Common myeloid progenitor, CD34-positive (primary cell): ENCODE data around the gene KCNQ5.

ENCODE experiments used
- CTCF ChIA-PET: fragments of 350-600 bp; sonication (Branson Sonifier 250); formaldehyde crosslinking; loops from one replicate; lab custom pipeline; 2021; ENCODE audit warnings: antibody characterized with exemption; lab: Charles Lee
- POLR2A ChIA-PET: fragments of 350-600 bp; sonication (Branson Sonifier 250); formaldehyde crosslinking; loops from one replicate; lab custom pipeline; 2021; ENCODE audit warnings: antibody characterized with exemption; lab: Charles Lee
- DNase-seq, 3 donors: peaks; one replicate each; pipeline versions ENCODE4 v3.0.0 to v3.0.0-alpha.2; 2013
- H3K27ac ChIP-seq, 2 experiments: 1 replicate in 1 of 2; 2 replicates in 1 of 2; pipeline ENCODE4 v1.7.0; 2013; ENCODE audit warnings: inconsistent platforms in 2 of 2, low read length in 2 of 2, mild to moderate bottlenecking in 2 of 2, low read depth in 1 of 2, moderate library complexity in 1 of 2; ENCODE audit not compliant: severe bottlenecking in 2 of 2, insufficient read depth in 1 of 2, poor library complexity in 1 of 2
- H3K27me3 ChIP-seq, 5 experiments: replicated peaks in 2 of 5; 1 replicate in 3 of 5; 2 replicates in 2 of 5; pipeline versions ENCODE4 v1.6.1 to v1.7.0; 2013; ENCODE audit warnings: low read length in 4 of 5, mild to moderate bottlenecking in 2 of 5, moderate library complexity in 2 of 5, inconsistent platforms in 1 of 5; ENCODE audit not compliant: insufficient read depth in 5 of 5, control insufficient read depth in 4 of 5
- H3K36me3 ChIP-seq, 4 experiments: 1 replicate in 2 of 4; 2 replicates in 2 of 4; pipeline versions ENCODE4 v1.6.1 to v1.7.0; 2013; ENCODE audit warnings: low read length in 3 of 4, control low read depth in 1 of 4, mild to moderate bottlenecking in 1 of 4; ENCODE audit not compliant: control insufficient read depth in 4 of 4, insufficient read depth in 4 of 4
- H3K4me1 ChIP-seq, 4 experiments: 1 replicate in 3 of 4; 2 replicates in 1 of 4; pipeline versions ENCODE4 v1.6.1 to v1.7.1; 2013; ENCODE audit warnings: low read length in 3 of 4, mild to moderate bottlenecking in 3 of 4, control low read depth in 1 of 4, inconsistent platforms in 1 of 4, moderate library complexity in 1 of 4; ENCODE audit not compliant: control insufficient read depth in 4 of 4, insufficient read depth in 4 of 4; ENCODE audit errors: control extremely low read depth in 1 of 4
- H3K4me3 ChIP-seq, 7 experiments: 1 replicate in 4 of 7; 2 replicates in 3 of 7; pipeline versions ENCODE4 v1.5.1 to v1.7.0; 2013; ENCODE audit warnings: mild to moderate bottlenecking in 7 of 7, low read length in 6 of 7, moderate library complexity in 6 of 7, inconsistent platforms in 2 of 7, low read depth in 2 of 7, control low read depth in 1 of 7; ENCODE audit not compliant: insufficient read depth in 4 of 7, control insufficient read depth in 1 of 7; ENCODE audit errors: extremely low read depth in 1 of 7
- H3K9me3 ChIP-seq, 5 experiments: 1 replicate in 4 of 5; 2 replicates in 1 of 5; pipeline versions ENCODE4 v1.6.1 to v1.7.1; 2013; ENCODE audit warnings: low read length in 4 of 5, mild to moderate bottlenecking in 2 of 5, inconsistent platforms in 1 of 5, low read depth in 1 of 5, moderate library complexity in 1 of 5; ENCODE audit not compliant: control insufficient read depth in 4 of 5, insufficient read depth in 2 of 5; ENCODE audit errors: control extremely low read depth in 1 of 5
- WGBS: methylation state at CpG from one replicate; pipeline ENCODE4 v1.1.5; 2013; ENCODE audit not compliant: insufficient coverage; 5-methylcytosine and 5-hydroxymethylcytosine counted together

KCNQ5 gene

GRCh38 chr6:72712910-72713309, 91.0 kb downstream of the KCNQ5 start:
- Histone ChIP-seq H3K27ac (no peak overlapping the region), H3K9me3 (peaks cover 0 to 10% (median 4%) of the 10 kb centered on the region in 5 experiments), H3K36me3 (peaks cover 0 to 14% (median 4%) of the 10 kb centered on the region in 4 experiments), H3K4me3 (no peak overlapping the region), H3K27me3 (no peaks in the 10 kb centered on the region), H3K4me1 (no peaks in the 10 kb centered on the region)
- WGBS = 91% methylated on average over 3 of the region's 6 CpGs
- POLR2A ChIA-PET = no interaction called here
- CTCF ChIA-PET = no interaction called here
- DNase-seq = no peak

- WGBS = 96% methylated on average over 5 of the region's 5 CpGs
- Histone ChIP-seq H3K27ac (no peak overlapping the region), H3K4me1 (no peaks in the 10 kb centered on the region), H3K36me3 (peaks cover 0 to 13% (median 4%) of the 10 kb centered on the region in 4 experiments), H3K27me3 (no peaks in the 10 kb centered on the region), H3K9me3 (peaks cover 0 to 6% (median 2%) of the 10 kb centered on the region in 5 experiments), H3K4me3 (no peak overlapping the region)
- ChIA-PET POLR2A (no interaction called here), CTCF (interaction anchor here (1.6 kb wide), 1 partner anchor 13 kb away, joined by 4 read pairs; no protein-coding TSS in a partner anchor)
- DNase-seq = no peak
Measured at GRCh38 chr6:72715119-72715518, 93.3 kb downstream of the KCNQ5 start.

GRCh38 chr6:72716916-72717315, 95.1 kb downstream of the KCNQ5 start:
- DNase-seq = no peak
- no peak overlapping the region for H3K27ac ChIP-seq
- H3K4me1 ChIP-seq = no peaks in the 10 kb centered on the region
- H3K27me3 ChIP-seq = no peaks in the 10 kb centered on the region
- POLR2A ChIA-PET = no interaction called here
- CTCF ChIA-PET = interaction anchor here (1.6 kb wide), 1 partner anchor 11 kb away, joined by 4 read pairs; no protein-coding TSS in a partner anchor
- no peak overlapping the region for H3K4me3 ChIP-seq
- peaks cover 0 to 6% (median 0%) of the 10 kb centered on the region in 4 experiments for H3K36me3 ChIP-seq
- H3K9me3 ChIP-seq = no peaks in the 10 kb centered on the region

GRCh38 chr6:72720464-72720863, 98.6 kb downstream of the KCNQ5 start:
- peaks cover 0 to 9% (median 2%) of the 10 kb centered on the region in 4 experiments for H3K36me3 ChIP-seq
- no peaks in the 10 kb centered on the region for H3K9me3 ChIP-seq
- H3K4me3 ChIP-seq = no peak overlapping the region
- ChIA-PET CTCF (interaction anchor here (1.4 kb wide), 1 partner anchor 27 kb away, joined by 4 read pairs; no protein-coding TSS in a partner anchor), POLR2A (no interaction called here)
- no CpG with 5 or more reads among the region's 2 CpGs for WGBS
- H3K27ac ChIP-seq = no peak overlapping the region
- no peaks in the 10 kb centered on the region for H3K4me1 ChIP-seq
- no peak for DNase-seq
- no peaks in the 10 kb centered on the region for H3K27me3 ChIP-seq

- no peak for DNase-seq
- Histone ChIP-seq H3K4me1 (no peaks in the 10 kb centered on the region), H3K27me3 (no peaks in the 10 kb centered on the region), H3K9me3 (no peaks in the 10 kb centered on the region), H3K36me3 (peaks cover 0 to 9% (median 2%) of the 10 kb centered on the region in 4 experiments), H3K27ac (no peak overlapping the region), H3K4me3 (no peak overlapping the region)
- ChIA-PET POLR2A (no interaction called here), CTCF (no interaction called here)
Measured at GRCh38 chr6:72721346-72721745, 99.5 kb downstream of the KCNQ5 start.

- peak in 1 of 3 donors; percentile 9 for DNase-seq
- Histone ChIP-seq H3K27ac (no peak overlapping the region), H3K27me3 (no peaks in the 10 kb centered on the region), H3K4me1 (no peaks in the 10 kb centered on the region), H3K36me3 (peaks cover 0 to 8% (median 2%) of the 10 kb centered on the region in 4 experiments), H3K9me3 (peaks cover 0 to 14% (median 3%) of the 10 kb centered on the region in 5 experiments), H3K4me3 (no peak overlapping the region)
- POLR2A ChIA-PET = no interaction called here
- CTCF ChIA-PET = no interaction called here
- 100% methylated on average over 1 of the region's 2 CpGs for WGBS
Measured at GRCh38 chr6:72724545-72724944, 102.7 kb downstream of the KCNQ5 start.

- H3K27ac ChIP-seq = no peak overlapping the region
- H3K4me3 ChIP-seq = no peak overlapping the region
- peaks cover 0 to 3% (median 0%) of the 10 kb centered on the region in 4 experiments for H3K36me3 ChIP-seq
- POLR2A ChIA-PET = no interaction called here
- H3K9me3 ChIP-seq = peaks cover 0 to 14% (median 3%) of the 10 kb centered on the region in 5 experiments
- peaks cover 0 to 2% (median 0%) of the 10 kb centered on the region in 4 experiments for H3K4me1 ChIP-seq
- 75% methylated on average over 1 of the region's 3 CpGs for WGBS
- no peaks in the 10 kb centered on the region for H3K27me3 ChIP-seq
- CTCF ChIA-PET = interaction anchor here (1.4 kb wide), 1 partner anchor 13 kb away, joined by 4 read pairs; no protein-coding TSS in a partner anchor
- DNase-seq = no peak
Measured at GRCh38 chr6:72728706-72729343, 107.0 kb downstream of the KCNQ5 start.
